Stimulated activated CD4-positive, alpha-beta T cell treated with anti-CD3 and anti-CD28 coated beads, TNF-alpha, amount 100 ng/mL, for 48 hours (primary cell): ENCODE measurements around the gene PRSS21.

Source experiments
- DNase-seq, 3 donors: peaks; one replicate each; pipeline ENCODE4 v3.0.0-alpha.2; 2020; ENCODE audit warnings: low read depth in 3 of 3

Gene PRSS21

GRCh38 chr16:2825906-2826305, 8.9 kb downstream of the PRSS21 start:
- no peak for DNase-seq

- DNase-seq: no peak
These were observed 9.7 kb downstream of the PRSS21 start for GRCh38 chr16:2826591-2827373.

GRCh38 chr16:2827374-2827791, 10.3 kb downstream of the PRSS21 start:
- DNase-seq: no peak

GRCh38 chr16:2827831-2828520, 10.9 kb downstream of the PRSS21 start:
- no peak for DNase-seq

DNA sequence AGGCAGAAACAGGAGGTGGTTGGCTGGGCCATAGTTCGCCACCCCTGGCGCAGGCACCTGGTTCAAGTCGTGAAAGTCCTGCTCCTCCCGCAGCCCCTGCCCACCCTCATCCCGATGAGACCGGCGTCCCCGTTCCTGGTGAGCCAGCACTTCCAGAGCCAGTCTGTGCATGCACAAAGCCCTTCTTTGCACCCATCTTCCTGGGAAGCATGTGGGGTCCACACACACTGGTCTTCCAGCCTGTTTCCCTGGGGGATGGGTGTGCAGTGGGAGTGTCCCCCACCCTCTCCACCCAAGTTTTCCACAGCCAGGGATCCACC, 11.4 kb downstream of the PRSS21 start:
- no peak for DNase-seq

- no peak for DNase-seq
These were observed 11.9 kb downstream of the PRSS21 start for GRCh38 chr16:2828876-2829430.

DNA sequence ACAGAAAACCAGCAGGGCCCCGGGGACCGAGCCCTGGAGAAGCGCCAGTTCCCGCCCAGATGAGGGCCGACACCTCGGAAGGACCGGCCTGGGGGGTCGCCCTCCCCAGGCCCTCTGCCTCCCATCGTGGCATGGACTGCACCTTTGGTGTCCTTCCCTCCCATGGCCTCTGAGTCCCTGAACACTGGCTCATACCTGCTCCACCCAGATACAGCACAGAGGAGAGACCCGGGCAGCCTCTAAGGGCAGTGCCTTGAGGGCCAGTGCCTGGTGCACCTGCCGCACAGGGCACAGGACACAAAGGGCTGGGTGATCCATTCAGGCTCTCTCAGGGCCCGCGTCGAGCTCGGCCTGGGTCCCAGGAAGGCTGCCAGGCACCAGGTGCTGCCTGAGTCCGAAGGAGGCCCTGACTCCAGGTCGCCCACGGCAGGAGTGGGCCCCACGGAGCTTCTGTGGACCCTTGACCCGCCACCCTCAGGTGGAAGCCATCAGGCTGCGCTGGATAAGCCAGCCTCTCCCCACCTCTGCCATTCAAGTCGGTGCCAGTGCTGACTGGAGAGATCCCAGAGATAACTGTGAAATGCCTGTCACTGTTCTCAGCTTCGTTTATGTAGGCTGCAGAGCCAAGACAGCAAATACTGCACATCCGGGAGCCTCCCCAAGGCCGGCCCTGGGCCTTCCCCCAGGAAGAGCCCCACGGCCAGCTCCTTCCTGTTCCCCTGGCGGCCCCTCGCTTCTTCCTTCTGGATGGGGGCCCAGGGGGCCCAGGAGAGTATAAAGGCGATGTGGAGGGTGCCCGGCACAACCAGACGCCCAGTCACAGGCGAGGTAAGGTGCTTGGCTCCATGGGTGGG, 12.7 kb downstream of the PRSS21 start, which contains the start of gene ZG16B:
Gene ZG16B (plus strand): TSS at position 803 of the 854 bp plus-strand sequence. CDS start 139 bp downstream, outside the sequence.
- no peak for DNase-seq

- no peak for DNase-seq
These were observed 13.3 kb downstream of the PRSS21 start for GRCh38 chr16:2830355-2830695.

DNA sequence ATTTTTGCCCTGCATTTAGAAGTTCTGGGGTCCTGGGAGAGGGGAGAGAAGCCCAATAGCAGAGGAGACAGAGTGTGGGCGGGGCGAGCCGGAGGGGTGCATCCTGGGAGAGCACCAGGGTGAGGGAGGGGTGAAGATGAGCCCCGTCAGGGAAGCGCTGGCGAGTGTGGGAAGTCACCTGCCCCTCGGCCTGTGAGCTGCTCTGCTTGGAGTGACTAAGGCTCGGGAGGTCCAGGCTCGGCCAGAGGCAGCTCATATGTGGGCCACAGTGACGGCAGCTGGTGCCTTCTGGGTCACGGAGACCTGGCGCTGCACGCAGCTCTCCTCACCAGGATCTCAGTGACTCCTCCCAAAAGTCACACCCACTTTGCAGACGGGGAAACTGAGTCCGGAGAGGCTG, 14.2 kb downstream of the PRSS21 start:
- no peak for DNase-seq

GRCh38 chr16:2833776-2834175, 16.7 kb downstream of the PRSS21 start:
- DNase-seq: no peak

GRCh38 chr16:2834968-2835367, 17.9 kb downstream of the PRSS21 start:
- no peak for DNase-seq

GRCh38 chr16:2835638-2836493, 18.8 kb downstream of the PRSS21 start:
- no peak for DNase-seq

- DNase-seq: no peak
These were observed 19.8 kb downstream of the PRSS21 start for GRCh38 chr16:2836646-2837508.

- DNase-seq: peak; percentile 30 to 39 (median 30)
These were observed 21.9 kb downstream of the PRSS21 start for GRCh38 chr16:2838928-2839327.

- DNase-seq: no peak
These were observed 22.8 kb downstream of the PRSS21 start for GRCh38 chr16:2839650-2840450.

DNA sequence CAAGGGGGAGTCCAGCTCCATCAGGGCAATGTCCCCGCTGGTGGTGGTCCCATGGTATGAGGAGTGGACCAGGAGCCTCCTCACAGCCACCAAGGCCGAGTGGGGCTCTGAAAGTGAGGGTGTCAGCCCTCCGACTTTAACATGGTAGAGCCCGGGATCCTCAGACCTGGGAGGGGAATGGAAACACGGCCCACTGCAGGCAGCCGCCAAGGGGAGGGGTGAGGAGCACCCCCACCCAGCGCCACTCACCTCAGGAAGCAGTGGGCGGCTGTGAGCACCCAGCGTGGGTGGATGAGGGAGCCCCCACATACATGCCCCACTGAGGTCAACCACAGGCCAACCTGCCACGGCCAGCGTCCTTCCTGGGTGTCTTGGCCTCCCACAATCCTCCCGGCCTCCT, 23.9 kb downstream of the PRSS21 start:
- DNase-seq: no peak

DNA sequence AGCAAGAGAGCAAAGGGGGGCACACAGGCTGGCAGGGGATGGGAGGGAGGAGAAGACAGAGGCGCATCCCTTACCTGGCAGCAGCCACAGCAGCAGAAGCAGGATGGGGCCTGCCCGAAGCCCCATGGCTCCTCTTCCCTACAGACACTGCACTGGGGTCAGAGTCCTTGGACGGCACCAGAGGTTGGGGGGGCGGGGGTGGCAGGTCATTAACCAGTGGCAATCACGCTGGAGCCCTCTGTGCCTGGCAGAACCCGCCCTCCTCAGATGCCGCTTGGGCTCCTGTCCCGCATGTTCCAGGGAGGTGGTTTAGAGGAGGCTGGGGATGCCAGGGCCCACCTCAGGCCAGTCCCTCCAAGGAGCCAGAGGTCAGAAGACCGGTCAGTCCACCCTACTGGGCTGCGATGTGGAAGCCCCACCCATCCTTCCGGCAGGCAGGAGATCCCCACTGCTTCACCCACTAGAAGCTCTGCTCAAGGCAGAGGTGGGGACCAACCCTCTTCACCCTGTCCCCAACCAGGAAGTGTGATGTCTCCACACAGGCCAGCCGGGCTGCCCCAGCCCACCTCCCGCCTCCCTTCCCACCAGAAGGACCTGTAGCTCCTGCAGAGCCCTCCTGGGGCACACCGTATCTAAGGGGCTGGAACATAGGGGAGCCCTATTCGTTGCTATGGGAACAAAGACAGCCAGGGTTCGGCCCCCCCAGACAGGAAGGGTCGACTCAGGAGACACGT, 24.7 kb downstream of the PRSS21 start:
- no peak for DNase-seq

DNA sequence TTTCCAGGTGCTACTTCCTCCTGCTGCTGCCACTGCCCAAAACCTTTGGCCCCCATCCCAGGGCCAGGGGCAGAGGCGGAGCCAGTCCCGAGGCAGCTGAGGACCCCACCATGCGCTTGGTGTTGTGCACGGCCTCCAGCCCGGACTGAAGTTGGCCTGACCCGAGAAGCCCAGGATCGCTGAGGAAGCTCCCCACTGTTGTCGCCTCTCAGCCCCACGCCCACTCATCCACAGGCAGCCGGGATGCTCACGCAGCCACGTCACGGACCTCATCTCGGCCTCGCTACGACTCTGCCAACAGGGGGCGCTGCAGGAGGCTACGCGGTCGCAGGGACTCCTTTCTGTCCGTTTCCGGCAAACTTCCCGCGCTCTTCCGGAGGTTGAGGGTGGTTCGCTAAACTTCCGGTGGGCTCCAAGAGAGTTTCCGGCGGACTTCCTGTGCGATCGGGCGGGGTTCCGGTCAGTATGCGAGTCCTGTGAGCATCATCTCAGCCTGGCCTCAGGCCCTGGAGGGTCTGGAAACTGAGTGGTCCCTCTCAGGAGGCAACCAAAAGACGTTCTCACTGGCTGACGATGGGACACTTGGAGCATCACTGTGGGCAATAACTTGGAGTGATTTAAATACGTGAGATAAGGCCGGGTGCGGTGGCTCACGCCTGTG, 25.4 kb downstream of the PRSS21 start:
- DNase-seq: peak; percentile 78 to 91 (median 83)
